Kidney glomerular epithelial cell (primary cell): ENCODE measurements around the gene MOB3B.

Experiments used
- DNase-seq: peaks from one replicate; lab custom pipeline; 2025; lab: John Stamatoyannopoulos, UW

The MOB3B gene

DNA sequence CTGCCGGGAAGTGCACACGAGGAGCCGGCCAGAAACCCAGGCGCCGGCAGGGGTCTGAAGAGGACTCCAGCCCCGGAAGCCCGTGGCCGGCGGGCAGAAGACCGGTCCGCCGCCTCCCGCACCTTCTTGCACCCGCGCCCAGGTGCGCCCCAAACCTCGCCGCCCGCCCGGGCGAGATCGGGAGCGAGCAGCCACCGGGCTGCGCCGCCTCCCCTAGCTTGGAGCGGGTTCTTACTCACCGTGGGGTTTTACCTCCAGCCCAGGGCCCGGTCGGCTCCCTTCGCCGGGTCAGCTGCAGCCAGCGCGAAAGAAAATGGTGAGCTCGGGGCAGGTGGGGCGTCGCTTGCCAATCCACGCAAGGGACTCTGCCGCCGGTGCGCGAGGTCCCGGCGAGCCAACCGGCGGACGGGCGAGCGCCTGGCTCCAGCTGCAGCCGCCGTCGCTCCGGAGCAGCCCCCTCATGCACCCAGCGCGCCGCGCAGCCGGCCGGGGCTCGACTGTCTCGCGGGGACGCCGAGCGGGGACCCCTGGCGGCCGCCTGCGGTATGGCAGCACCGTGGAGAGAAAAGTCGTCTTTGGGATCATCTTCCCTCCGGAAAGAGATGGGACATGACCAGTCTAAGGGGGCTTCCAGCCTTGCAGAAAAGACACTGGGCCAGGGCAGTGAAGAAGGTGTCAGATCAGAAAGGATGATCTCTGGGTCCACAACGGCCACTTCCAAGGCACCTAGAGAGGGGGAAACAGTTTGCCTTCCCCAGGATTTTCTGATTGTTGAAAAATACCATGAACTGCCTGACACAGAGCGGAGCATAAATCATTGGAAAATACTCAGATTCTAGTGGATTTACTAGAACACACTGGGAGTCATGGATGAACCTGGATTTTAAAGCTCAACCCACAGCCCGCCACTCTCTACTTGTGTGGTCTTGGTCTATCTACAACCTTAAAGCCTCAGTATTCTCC, at the start of gene MOB3B:
Gene MOB3B (minus strand): TSS at position 499 of the 963 bp plus-strand sequence. CDS start 74,264 bp downstream, outside the sequence.
- peak; percentile 68 for DNase-seq

DNA sequence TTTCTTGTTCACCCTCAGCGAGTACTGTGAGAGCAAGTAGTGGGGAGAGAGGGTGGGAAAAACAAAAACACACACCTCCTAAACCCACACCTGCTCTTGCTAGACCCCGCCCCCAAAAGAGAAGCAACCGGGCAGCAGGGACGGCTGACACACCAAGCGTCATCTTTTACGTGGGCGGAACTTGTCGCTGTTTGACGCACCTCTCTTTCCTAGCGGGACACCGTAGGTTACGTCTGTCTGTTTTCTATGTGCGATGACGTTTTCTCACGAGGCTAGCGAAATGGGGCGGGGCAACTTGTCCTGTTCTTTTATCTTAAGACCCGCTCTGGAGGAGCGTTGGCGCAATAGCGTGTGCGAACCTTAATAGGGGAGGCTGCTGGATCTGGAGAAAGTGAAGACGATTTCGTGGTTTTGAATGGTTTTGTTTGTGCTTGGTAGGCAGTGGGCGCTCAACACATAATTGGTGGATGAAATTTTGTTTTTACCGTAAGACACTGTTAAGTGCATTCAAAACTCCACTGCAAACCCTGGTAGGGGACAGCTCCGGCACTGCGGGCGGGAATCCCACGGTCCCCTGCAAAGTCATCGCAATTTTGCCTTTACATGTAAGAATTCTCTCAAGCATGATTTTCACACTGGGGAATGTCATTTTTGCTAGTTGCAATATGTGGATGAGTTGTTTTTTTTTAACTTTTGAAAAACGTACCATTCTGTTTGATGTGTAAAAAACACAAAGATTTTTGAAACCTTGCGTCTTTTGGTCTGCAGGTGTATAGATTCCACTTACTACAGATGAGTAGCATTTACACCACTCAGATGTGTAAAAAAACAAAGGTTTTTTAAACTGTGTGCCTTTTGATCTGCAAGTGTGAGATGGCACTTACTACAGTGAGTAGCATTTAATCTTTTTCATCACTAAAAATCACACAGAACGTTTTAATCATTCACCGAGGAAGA, 44.3 kb upstream of the MOB3B start:
- DNase-seq = peak; percentile 98

DNA sequence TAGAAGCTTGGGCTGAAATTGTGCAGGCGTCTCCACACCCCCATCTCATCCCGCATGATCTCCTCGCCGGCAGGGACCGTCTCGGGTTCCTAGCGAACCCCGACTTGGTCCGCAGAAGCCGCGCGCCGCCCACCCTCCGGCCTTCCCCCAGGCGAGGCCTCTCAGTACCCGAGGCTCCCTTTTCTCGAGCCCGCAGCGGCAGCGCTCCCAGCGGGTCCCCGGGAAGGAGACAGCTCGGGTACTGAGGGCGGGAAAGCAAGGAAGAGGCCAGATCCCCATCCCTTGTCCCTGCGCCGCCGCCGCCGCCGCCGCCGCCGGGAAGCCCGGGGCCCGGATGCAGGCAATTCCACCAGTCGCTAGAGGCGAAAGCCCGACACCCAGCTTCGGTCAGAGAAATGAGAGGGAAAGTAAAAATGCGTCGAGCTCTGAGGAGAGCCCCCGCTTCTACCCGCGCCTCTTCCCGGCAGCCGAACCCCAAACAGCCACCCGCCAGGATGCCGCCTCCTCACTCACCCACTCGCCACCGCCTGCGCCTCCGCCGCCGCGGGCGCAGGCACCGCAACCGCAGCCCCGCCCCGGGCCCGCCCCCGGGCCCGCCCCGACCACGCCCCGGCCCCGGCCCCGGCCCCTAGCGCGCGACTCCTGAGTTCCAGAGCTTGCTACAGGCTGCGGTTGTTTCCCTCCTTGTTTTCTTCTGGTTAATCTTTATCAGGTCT, 43.5 kb upstream of the MOB3B start, which contains the start of gene C9orf72:
Gene C9orf72 (minus strand): TSS at position 564 of the 716 bp plus-strand sequence. CDS start 6,361 bp downstream, outside the sequence.
- no peak for DNase-seq

DNA sequence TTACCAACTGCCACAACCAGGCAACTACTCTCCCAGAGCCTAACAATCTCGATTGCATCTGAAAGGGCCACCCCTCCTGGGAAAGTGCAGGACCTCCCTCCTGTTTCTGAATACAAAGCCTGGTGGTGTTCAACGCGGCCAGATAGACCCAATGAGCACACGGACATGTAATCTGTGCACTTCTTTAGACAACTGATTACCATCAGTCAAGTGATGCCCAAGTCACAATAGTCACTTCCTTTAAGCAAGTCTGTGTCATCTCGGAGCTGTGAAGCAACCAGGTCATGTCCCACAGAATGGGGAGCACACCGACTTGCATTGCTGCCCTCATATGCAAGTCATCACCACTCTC, 42.9 kb upstream of the MOB3B start:
- peak; percentile 31 for DNase-seq

DNA sequence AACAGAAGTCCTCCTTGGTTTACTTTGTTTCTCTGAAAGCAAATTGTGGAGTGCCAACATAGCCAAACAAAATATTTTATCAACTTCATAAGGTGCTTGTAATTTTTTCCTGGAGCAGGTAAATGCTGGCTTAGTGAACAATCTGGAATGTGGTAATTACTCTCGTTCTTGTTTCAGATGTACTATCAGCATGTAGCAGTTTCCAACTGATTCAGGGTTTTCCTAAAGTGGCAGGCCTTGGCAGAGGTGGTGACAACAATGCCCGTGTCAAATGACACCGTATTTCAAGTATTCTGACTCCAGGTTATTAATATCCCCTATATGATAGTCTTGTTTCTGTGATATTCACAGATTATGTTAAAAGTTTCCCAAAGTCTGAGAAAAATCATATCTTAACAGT, 42.4 kb upstream of the MOB3B start:
- no peak for DNase-seq

DNA sequence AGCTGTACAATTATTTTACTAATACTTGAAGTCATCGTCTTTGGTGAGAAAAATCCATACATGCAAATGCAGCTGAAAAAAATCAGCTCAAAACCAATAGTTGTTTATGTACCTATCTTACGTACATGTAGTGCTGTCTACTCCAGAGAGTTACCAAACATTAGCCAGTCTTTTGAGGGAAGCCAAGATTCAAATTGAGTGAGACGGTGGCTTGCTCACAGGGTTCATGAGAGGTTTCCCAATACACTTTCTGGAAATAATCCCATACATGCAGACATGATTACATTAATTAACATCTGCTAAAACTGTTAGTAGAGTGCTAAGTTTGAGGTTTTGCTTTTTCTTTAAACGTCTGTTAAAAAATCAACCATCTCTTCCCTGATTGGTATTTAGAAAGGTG, 41.4 kb upstream of the MOB3B start:
- DNase-seq = no peak

DNA sequence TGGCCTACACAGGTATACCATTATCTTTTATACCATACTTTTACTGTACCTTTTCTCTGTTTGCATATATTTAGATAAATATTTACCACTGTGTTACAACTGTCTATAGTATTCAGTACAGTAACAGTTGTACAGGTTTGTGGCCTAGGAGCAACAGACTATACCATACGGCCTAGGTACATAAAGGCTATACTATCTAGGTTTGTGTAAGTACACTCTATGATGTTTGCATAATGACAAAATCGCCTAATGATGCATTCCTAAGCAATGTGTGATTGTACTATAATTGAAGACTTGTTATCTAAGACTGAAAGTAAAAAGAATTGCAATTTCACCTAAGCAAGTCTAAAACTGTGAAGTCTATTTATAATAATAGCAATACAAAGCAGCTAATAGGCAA, 39.8 kb upstream of the MOB3B start:
- DNase-seq = no peak

DNA sequence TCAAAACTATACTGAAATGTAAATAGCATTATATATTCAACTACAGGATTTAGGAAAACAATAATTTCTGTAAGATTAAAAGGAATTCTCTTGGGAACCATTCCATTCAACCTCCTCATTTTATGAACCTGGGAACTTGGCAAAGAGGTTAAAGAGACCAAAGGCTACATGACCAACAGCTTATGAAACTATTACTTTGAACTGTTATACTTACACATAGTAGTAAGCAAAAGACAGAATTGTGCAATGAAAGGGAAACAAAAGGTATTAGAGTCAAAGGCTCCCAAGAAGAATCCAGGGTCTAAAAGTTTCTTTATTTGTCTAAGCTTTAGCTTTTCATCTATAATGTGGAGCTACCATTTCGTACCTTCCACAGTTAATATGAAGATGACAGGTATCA, 36.5 kb upstream of the MOB3B start:
- no peak for DNase-seq

DNA sequence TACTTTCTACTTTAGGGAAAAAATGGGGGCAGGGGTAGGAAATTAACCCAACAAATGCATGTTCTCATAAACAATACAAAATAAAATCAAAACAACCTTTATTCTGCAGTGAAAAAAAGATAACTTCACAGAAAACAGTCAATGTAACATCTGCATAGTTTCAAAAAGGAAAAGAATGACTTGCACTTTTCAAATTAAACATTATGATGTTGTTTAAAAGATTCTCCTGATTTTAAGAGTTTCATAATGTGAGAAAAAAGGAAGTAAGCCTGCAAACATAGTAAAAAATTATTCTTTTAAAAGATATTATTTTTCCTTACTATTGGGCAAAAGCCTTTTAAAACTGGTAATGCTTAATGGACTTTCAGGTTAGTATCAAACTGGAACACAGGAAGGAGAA, 36.1 kb upstream of the MOB3B start:
- no peak for DNase-seq

DNA sequence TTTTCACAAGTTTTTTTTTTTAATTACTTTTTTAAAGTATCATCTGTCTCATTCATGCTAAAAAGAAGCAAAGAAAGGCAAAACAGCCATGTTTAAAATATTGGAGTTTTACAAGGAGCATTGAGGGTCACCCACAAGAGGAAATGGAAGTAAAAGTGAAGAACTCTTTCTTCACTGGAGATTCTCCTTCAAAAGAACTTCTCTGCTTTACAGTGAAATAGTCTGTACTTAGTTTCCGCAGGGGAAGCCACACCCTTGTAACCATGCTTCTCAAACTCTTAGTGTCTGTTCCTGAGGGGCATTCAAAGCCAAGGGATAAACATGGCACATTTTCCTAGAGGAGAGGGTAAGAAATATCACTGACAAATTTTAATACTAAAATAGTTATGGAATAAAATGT, 35.1 kb upstream of the MOB3B start:
- no peak for DNase-seq

DNA sequence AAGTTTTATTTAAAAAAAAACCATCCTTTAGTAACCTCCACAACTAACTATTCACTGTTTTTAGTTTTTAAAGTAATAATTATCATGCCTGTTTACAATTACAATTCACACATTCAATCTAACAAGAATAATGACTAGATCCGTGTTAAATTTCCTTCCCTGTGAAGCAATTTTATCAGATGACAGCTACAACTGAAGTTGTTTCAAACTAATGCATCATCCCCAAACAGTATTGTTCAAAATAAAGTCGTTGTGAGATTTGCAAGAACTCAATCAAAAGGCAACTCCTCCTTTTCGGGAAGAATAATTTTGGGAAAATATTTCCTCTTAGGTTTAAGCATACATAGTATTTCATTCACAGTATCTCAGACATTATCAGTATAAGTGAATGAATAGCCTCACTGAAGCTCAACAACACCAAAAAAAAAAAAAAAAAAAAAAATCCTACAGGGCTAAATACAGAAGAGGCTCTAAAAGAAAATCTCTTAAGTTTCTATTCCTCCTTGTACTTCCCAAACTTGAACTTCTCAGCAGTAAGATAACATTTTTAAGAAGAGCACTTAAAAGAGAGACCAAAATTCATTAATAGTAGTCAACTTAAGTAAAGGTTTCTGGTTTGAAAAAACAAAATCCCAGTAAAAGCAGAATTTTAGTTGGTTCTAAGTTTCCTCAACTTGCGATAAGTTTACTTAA, 34.3 kb upstream of the MOB3B start:
- no peak for DNase-seq

DNA sequence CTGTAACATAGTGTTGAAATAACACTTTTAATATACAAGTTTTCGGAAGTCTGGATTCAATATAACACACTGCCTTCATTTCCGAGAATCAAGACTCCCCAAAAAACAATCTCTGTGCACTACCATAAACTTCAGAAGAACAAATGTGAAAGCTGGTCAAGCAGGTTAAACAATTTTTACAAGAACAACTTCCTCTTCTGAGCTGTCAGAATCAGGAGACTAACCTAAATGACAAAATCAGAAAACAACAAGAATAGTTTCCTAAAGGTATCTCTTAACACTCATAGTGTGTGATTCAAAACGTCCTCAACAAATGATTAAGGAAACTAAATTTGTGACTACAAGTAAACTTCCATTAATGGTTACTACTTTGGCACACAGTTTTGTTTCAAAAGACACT, 32.1 kb upstream of the MOB3B start:
- no peak for DNase-seq

DNA sequence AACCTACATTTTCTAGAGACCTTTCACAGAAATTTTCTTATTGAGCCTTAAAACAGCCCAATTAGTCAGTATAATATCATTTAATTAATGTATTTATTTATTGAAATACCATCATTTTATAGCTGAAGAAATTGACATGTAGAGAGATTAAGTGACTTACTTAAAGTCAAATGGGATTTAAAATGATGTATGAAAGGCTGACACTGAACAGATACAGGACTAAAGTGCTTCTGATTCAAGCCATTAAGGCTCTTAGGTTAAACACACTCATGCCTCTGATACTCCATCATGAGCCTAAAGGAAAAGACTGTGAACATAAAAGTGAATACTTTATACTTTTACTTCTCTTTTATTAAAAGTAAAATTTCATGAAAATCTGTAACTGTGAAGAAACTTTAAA, 30.8 kb upstream of the MOB3B start:
- no peak for DNase-seq

DNA sequence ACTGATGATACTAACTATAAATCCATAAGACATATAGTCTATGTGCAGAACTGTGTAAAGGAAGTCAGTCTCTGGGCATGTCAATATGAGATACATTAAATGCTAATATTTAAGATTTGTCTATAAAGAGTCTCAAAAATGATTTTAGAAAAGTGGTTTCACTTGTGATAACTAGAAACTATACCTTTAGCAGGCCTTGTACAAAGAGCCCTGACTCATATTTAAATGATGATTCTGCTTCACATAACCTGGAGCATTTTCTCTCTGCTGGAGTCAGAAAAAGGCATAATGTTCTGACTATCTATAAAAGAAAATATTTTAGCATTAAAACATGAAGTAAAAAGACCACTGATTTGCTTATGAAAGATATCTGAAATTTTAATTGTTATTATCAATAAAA, 28.7 kb upstream of the MOB3B start:
- DNase-seq = no peak

DNA sequence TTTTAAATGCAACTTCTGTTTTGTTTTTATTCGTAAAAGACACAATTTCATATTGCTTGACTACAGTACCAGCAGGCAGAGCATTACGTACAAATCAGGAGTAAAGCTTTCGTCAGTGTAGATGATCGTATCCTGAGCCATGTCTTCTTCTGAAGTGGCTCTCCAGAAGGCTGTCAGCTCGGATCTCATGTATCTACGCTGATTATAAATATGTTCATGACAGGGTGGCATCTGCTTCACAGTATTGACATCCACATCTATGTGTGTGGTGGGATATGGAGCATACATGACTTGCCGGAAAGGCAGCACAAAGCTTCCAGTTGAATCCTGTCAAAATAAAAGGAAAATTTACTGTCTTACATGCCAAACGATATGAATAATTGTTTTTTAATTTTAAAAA, 26.9 kb upstream of the MOB3B start:
- no peak for DNase-seq

DNA sequence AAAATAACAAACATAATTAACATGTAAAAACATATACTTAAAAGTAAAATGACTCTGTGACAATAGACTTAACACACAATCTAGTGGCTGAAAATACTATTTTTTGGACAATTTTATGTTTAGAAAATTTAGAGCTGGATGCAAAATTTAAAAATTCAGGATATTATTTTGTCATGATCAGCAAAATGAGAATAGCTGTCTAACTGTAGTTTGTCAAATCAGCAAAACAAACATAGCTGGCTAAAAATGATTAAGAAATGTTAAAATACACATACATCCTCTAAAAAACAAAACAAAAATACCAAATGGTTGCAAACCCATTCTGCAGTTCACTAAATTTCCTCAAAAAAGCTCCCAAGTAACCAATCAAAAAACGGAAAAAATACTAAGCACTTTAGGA, 25.1 kb upstream of the MOB3B start:
- no peak for DNase-seq

DNA sequence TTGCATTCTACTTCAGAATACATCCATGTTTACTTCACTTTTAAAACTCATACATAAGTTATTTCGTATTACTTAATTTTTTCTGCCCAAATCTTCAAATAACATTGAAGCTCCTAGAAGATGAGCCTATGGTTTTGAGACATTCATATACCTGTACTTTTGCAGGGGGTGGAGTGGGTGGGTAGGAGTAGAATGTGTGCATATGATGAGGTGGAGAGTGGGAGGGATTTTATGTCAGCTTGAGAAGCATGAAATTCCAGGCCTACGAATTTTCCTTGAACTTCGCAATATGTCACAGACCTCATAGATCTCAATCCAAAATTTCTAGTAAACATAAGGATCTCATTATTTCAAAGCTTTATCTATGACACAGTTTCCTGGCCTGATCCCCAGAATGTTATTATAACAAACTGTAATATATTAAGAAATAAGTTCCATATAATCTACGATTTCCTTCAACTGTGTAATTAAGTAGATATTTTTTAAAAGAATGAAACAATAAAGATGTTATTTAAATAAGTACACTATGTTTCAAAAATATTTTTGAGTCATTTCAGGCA, 19.7 kb upstream of the MOB3B start:
- DNase-seq = no peak

DNA sequence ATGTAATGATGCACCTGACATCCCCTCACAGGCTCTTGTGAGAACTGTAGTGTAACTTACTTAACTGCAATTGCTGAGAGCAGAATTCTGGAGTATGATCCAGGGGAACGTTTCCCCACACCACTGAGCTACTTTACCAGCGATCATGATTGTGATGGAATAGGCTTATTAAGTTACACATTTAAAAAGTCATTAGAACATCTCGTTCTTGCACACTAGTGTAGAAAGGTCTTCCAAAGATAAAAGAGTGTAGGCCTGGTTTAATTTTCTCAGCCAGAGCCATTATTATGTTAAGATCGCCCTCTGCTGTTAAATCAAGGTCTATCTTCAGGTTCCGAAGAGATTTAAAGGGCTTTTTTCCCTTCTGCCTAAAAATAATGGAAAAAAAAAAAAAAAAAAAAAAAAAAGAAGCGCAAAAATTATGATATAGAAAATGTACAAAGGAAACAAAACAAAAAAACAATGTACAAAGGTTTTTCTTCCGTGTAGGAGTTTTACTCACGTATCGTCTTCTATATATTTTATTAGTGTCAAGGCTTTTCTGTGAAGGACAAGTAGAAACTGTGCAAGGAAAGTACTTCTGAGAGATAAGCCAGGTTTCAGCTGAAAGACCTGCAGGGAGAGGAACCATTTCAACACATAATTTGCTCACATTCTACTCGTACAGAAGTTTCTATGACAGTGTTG, 18.6 kb upstream of the MOB3B start:
- DNase-seq = peak; percentile 48

DNA sequence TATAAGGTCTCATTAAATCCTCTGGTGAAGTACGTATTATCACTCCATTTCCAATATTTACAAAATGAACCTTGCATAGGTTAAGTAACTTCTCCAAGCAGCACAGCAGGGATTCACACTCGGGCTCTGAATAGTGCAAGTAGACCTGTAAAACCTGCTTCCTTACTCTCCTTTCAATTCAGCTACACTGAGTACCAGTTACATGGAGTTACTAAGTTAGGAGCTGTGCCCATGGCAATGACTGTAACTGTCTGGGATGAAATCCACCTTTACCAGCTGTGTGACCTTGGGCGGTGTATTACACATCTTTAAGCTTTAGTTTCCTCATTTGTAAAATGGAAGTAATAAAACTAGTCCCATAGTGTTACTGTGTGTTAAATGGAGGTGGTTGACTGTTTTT, 15.9 kb upstream of the MOB3B start:
- DNase-seq = no peak

DNA sequence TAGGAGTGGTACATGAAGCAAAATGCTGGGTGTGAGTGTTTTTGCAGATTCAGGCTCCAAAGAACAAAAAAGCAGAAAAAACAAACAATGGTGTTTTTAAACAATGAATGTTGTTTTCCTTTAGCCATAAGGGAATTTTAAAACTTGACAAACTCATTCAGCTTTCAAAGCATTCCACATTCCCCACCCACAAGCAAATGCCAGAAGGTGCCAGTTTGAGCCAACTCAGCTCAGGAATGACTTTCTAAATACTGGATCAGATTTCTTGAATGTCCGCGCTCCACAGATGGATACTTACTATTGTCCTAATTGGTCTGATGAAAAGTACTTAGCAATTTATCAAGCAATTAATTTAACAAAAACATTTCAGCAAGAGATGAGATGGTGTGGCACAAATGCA, 12.9 kb upstream of the MOB3B start:
- DNase-seq = peak; percentile 32

DNA sequence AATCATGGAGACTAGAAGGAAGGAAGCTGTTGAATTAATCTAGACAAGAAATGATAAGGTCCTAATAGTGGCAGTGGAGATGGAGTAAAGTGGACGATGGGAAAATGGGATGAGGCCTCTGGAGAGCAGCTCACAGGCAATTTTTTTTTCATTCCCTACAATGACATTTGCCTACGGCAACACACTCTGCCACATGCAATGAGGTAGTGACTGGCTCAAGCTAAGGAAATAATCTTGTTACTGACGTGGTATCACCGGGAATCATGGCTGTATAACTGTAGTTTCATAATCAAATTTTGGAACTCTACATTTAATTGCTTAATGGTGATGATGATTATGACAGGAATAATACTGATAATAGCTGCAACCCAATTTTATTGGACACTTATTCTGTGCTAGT, 12.1 kb upstream of the MOB3B start:
- no peak for DNase-seq
